Measurements from ENCODE around the gene JAK1.

- TF ChIP-seq EZH2 (IDR thresholded peaks at IDR 0.05; ENCODE audit: low read depth, unreplicated experiment) (no peak), CTCF (conservative IDR thresholded peaks at IDR 0.05; ENCODE audit: low read depth in 2 of 2) (no peak), EZH2phosphoT487 (IDR thresholded peaks at IDR 0.05; ENCODE audit: unreplicated experiment) (no peak), JUNB (IDR thresholded peaks at IDR 0.05; ENCODE audit: unreplicated experiment) (no peak), POLR2AphosphoS5 (IDR thresholded peaks at IDR 0.05; ENCODE audit: low read depth) (no peak), ZNF331 (CRISPR knock-in tag; IDR thresholded peaks at IDR 0.05; ENCODE audit: low read depth) (no peak), REST (IDR thresholded peaks at IDR 0.05; ENCODE audit: unreplicated experiment) (no peak), CREB1 (CRISPR knock-in tag; IDR thresholded peaks at IDR 0.05; ENCODE audit: low read depth) (no peak)
These were observed 26.3 kb downstream of the JAK1 start for GRCh38 chr1:64940025-64940424.

Measured in GM23338 (cell line).